C4-2B (cell line): ENCODE data around the gene AFMID.

Source experiments
- ZFX ChIP-seq: fragments of 450-650 bp; IDR thresholded peaks from 2 replicates; pipeline ENCODE4 v1.6.1; 2017
- TF ChIP-seq, protein P1 (sequence below): fragments of 450-650 bp; conservative IDR thresholded peaks from 2 replicates; pipeline ENCODE4 v1.5.1; 2017; ENCODE audit warnings: mild to moderate bottlenecking

DNA sequence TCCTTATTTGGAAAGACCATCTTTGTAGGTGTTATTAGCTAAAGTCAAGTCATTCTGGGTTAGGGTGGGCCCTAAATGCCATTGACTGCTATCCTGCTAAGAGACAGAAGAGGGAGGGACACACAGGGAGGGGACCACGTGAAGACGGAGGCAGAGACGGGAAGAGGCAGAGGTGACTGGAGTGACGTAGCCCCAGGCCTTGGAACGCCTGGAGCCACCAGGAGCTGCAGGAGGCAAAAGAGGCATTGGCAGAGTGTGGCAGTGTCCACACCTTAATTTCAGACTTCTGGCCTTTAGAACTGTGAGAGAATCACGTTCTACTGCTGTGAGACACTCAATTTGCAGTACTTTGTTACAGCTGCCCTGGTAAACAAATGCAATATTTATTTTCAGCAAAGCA is 13.3 kb downstream of the AFMID start:
- TF ChIP-seq, protein P1, sequence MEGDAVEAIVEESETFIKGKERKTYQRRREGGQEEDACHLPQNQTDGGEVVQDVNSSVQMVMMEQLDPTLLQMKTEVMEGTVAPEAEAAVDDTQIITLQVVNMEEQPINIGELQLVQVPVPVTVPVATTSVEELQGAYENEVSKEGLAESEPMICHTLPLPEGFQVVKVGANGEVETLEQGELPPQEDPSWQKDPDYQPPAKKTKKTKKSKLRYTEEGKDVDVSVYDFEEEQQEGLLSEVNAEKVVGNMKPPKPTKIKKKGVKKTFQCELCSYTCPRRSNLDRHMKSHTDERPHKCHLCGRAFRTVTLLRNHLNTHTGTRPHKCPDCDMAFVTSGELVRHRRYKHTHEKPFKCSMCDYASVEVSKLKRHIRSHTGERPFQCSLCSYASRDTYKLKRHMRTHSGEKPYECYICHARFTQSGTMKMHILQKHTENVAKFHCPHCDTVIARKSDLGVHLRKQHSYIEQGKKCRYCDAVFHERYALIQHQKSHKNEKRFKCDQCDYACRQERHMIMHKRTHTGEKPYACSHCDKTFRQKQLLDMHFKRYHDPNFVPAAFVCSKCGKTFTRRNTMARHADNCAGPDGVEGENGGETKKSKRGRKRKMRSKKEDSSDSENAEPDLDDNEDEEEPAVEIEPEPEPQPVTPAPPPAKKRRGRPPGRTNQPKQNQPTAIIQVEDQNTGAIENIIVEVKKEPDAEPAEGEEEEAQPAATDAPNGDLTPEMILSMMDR = no peak
- TF ChIP-seq ZFX = no peak
